Heart left ventricle (tissue), 16 donors: Measurements from ENCODE around the gene NEK7. TPM values are rescaled to one million over a fixed set of nuclear protein-coding genes. Genes with fewer than 3 reads are reported as not detected.

Experiments used
- ATAC-seq, 4 donors: fragments of 200-7000 bp; cut with Tn5 transposase; one replicate each; pipeline ENCODE4 v1.9.1; 2020 to 2022; ENCODE audit warnings: moderate library complexity in 4 of 4, mild to moderate bottlenecking in 3 of 4, moderate number of reproducible peaks in 1 of 4
- DNase-seq, 5 donors: peaks; one replicate each; pipeline ENCODE4 v3.0.0-alpha.2; 2020
- H3K27ac ChIP-seq, 12 donors: fragments of 200-600 bp; sonication (generic) in 4 of 12; one replicate each; pipeline versions ENCODE4 v1.5.0 to v1.8.0; 2016 to 2022; ENCODE audit warnings: mild to moderate bottlenecking in 2 of 12
- H3K27me3 ChIP-seq, 9 donors: fragments of 200-600 bp; sonication (generic) in 2 of 9; one replicate each; pipeline versions ENCODE4 v1.5.1 to v1.8.0; 2016 to 2022; ENCODE audit warnings: mild to moderate bottlenecking in 3 of 9
- H3K36me3 ChIP-seq, 9 donors: fragments of 200-600 bp; sonication (generic) in 2 of 9; one replicate each; pipeline versions ENCODE4 v1.5.0 to v1.8.0; 2018 to 2022; ENCODE audit warnings: mild to moderate bottlenecking in 2 of 9
- H3K4me1 ChIP-seq, 12 donors: fragments of 200-600 bp; sonication (generic) in 4 of 12; one replicate each; pipeline versions ENCODE4 v1.5.0 to v1.8.0; 2016 to 2022; ENCODE audit warnings: mild to moderate bottlenecking in 3 of 12
- H3K4me3 ChIP-seq, 12 donors: fragments of 200-600 bp; sonication (generic) in 4 of 12; one replicate each; pipeline versions ENCODE4 v1.5.0 to v1.8.0; 2017 to 2022; ENCODE audit warnings: mild to moderate bottlenecking in 9 of 12, moderate library complexity in 4 of 12
- H3K9me3 ChIP-seq, 12 donors: fragments of 200-600 bp; sonication (generic) in 4 of 12; one replicate each; pipeline versions ENCODE4 v1.5.0 to v1.8.0; 2016 to 2022; ENCODE audit warnings: mild to moderate bottlenecking in 1 of 12
- CTCF ChIP-seq, 12 donors: fragments of 200-600 bp; sonication (generic) in 4 of 12; IDR thresholded peaks; one replicate each; pipeline versions ENCODE4 v1.5.0 to v1.8.0; 2018 to 2022; ENCODE audit warnings: antibody characterized with exemption in 12 of 12, mild to moderate bottlenecking in 5 of 12
- POLR2A ChIP-seq, 2 donors: fragments of 450-650 bp; IDR thresholded peaks; one replicate each; pipeline ENCODE4 v1.6.1; 2017; ENCODE audit warnings: antibody characterized with exemption in 2 of 2, mild to moderate bottlenecking in 2 of 2, moderate library complexity in 2 of 2
- WGBS, 4 donors: extraction: QIAGEN DNeasy Blood & Tissue Kit in 2 of 4; methylation state at CpG; one replicate each; pipeline versions ENCODE4 v1.1.5 to v1.1.7; 2013 to 2018; 5-methylcytosine and 5-hydroxymethylcytosine counted together
- intact Hi-C, 10 donors: fragments of 100-400 bp; cut with DNase I; formaldehyde crosslinking; loops; one replicate each; pipeline versions ENCODE4 v1.11.1 to v1.14.2; 2022
- polyA plus RNA-seq, 2 donors: library from polyadenylated mRNA; stranded (reverse); fragments of 200-250 nt; gene quantifications; one replicate each; pipeline ENCODE4 v1.2.3, GENCODE V29; 2013
- total RNA-seq, 9 donors: library from RNA; depleted of rRNA in 2 of 9; stranded (reverse); fragments of >200 nt in 2 of 9; fragmentation: NEBNext Ultra II Directional in 3 of 9; extraction: Animal tissue kit (Norgen Biotek cat#: 25700) in 3 of 9; gene quantifications; one replicate each; pipeline versions ENCODE4 v1.1.0 to v1.2.4, GENCODE V29; 2016 to 2023
- donor health status: ischemic (EF 13 %, LVEDD 7.1; RV severe dilation, severe dysfunction).
- donor health status: healthy with polysubstance abuse.
- donor health status: DM: no; HTN: yes; CAD: no.
- donor health status: DM: no; HTN: no; CAD: no.
- donor health status: ischemic (EF 25% LVEDD 6.9; RV normal size, moderate dysfunction).
- donor health status: ischemic (EF 25% LVEDD 5.7; RV mildly dilated, moderate dysfunction).
- donor health status: healthy.
- donor health status: DM: yes; HTN: yes; CAD: no.
- donor health status: ischemic (EF 35%, LVEDD 5.7; RV mildly dilated, moderate dysfunction).
- donor health status: nonischemic (EF 11% LVEDD 7.7; RV severe dilation, severe dysfunction).
- donor health status: DM: yes; HTN: yes; CAD: no.
- donor health status: PGD.
- donor health status: ischemic (EF 29% LVEDD 5.4; RV normal size, mild dysfunction).
- donor health status: nonischemic (EF 23%, LVEDD 6.1; RV moderate dilation, normal function).

The NEK7 gene
- total and polyA plus RNA-seq, 11 donors: 57.5 to 499 (median 235) TPM

DNA sequence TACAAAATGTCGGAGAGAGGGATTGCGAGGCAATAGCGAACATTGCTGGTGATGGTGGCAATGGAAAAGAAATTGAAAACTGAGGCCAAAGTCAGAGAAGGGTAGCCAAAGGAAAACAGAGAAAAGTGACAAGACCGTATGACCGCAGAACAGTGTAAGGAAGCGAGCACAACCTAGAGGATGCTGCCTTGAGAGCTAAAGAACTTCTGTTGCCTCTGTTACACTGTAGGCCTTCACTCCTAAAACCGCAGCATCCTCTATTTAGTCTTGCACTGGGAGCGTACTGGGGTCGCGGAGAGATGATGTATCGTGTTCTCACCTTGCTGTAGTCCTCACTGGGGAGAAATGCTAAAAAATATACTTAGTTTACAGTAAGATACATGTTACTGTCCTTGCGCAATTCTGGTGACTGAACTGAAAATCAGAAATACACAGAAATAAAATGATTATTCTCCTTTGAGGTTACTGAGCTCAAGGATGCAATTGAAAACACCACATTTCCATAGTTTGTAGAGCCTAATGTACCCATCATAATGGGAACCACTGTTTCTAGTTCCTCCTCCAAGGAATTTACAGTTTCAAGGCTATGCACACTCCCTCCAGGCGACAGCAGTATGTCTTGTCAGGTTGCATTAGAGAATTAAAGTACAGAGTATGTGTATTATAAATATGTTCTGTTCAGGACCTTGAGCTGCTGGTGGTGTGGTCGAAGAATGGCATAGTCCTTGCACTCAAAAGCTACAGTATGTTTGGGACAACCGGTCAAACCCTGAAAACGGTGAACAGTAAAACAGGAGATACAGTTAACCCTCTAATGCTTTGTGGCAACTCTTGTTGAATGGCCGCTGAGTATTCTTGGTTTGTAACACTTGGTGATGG, 1.3 kb downstream of the NEK7 start:
- Histone ChIP-seq H3K4me3 (peak overlapping the region; percentile 75 to 100 (median 89)), H3K27me3 (no peaks in the 10 kb centered on the region), H3K36me3 (no peaks in the 10 kb centered on the region), H3K9me3 (no peaks in the 10 kb centered on the region), H3K4me1 (peaks cover 0 to 66% (median 47%) of the 10 kb centered on the region in 12 donors), H3K27ac (peak overlapping the region; percentile 97 to 99 (median 98))
- TF ChIP-seq CTCF (IDR thresholded peaks at IDR 0.05): no peak
- TF ChIP-seq POLR2A (IDR thresholded peaks at IDR 0.05): no peak
- intact Hi-C loops: loop anchor here (2.0 to 10.0 kb wide), 13 partner anchors 47 to 383 kb away; partner anchors contain the start of genes C1orf53 (in 1 of the 10) and DENND1B (in 1 of the 10)
- peak in 1 of 4 donors; percentile 12 for ATAC-seq
- DNase-seq: no peak
- 6 to 9% (median 7%) methylated on average over 17 of the region's 17 CpGs for WGBS, 4 donors

GRCh38 chr1:198158735-198159589, 2.2 kb downstream of the NEK7 start:
- Histone ChIP-seq H3K27me3 (no peaks in the 10 kb centered on the region), H3K4me3 (peak overlapping the region; percentile 75 to 100 (median 89)), H3K4me1 (peaks cover 0 to 65% (median 43%) of the 10 kb centered on the region in 12 donors), H3K27ac (peak overlapping the region; percentile 31 to 99 (median 98)), H3K36me3 (no peaks in the 10 kb centered on the region), H3K9me3 (no peaks in the 10 kb centered on the region)
- DNase-seq (peak; percentile 91 to 94 (median 93)), ATAC-seq (peak; percentile 83 to 92 (median 88))
- no peak for TF ChIP-seq CTCF (IDR thresholded peaks at IDR 0.05)
- TF ChIP-seq POLR2A (IDR thresholded peaks at IDR 0.05): peak in 1 of 2 donors; percentile 56
- WGBS, 4 donors: 0 to 1% (median 0%) methylated on average over 36 to 37 of the region's 37 CpGs
- intact Hi-C loops: loop anchor here (5.0 to 10.0 kb wide), 11 partner anchors 46 to 384 kb away; partner anchors contain the start of genes C1orf53 (in 1 of the 10) and DENND1B (in 1 of the 10)

DNA sequence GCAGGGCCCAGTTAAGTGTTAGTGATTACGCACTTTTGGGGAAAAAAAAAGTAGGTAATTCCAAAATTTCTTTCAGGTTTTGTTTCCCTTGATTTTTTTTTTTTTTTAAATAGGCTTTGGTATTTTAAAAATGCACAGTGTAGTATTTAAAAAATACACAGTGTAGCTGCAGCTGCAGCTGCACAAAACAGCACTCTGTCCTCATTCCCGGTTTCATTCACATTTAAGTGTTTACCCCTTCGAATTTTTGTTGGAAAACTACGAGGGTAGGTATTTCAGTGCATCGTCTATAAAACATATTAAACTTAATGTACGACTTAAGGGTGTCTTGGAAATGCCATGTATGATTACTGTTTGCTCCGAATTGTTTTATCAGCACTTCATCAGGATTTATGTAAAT, 3.4 kb downstream of the NEK7 start:
- Histone ChIP-seq H3K27me3 (no peaks in the 10 kb centered on the region), H3K4me1 (peaks cover 0 to 72% (median 42%) of the 10 kb centered on the region in 12 donors), H3K27ac (peak overlapping the region in 11 of 12 donors; percentile 31 to 99 (median 98)), H3K4me3 (peak overlapping the region in 6 of 12 donors; percentile 75 to 93 (median 89)), H3K9me3 (no peaks in the 10 kb centered on the region), H3K36me3 (no peaks in the 10 kb centered on the region)
- DNase-seq: no peak
- TF ChIP-seq POLR2A (IDR thresholded peaks at IDR 0.05) (no peak), CTCF (IDR thresholded peaks at IDR 0.05) (no peak)
- intact Hi-C loops: loop anchor here in 2 of 10 donors (5.0 to 10.0 kb wide), 3 partner anchors 37 to 105 kb away; no protein-coding TSS in a partner anchor
- no peak for ATAC-seq
- WGBS, 4 donors: 46 to 62% (median 60%) methylated on average over 7 of the region's 7 CpGs
